Measurements from ENCODE around the gene SAMD13. TPM values are rescaled to one million over a fixed set of nuclear protein-coding genes. Genes with fewer than 3 reads are reported as not detected.

SAMD13 gene
- polyA plus RNA-seq, 1 of the 3 experiments (the other 2 are of a cell fraction), result 1.3 TPM

- CTCF ChIA-PET, result interaction anchor here (1.0 kb wide), 1 partner anchor 16 kb away, joined by 3 read pairs; no protein-coding TSS in a partner anchor
- Histone ChIP-seq H3K27me3 (ENCODE audit: insufficient read depth) (no peaks in the 10 kb centered on the region), H4K20me1 (ENCODE audit: insufficient read depth) (no peaks in the 10 kb centered on the region), H3K9me3 (no peaks in the 10 kb centered on the region), H3K79me2 (ENCODE audit: insufficient read depth) (no peaks in the 10 kb centered on the region), H3K27ac (ENCODE audit: low read depth in 2 of 2, low read length in 1 of 2) (no peak overlapping the region), H3K9me2 (no peaks in the 10 kb centered on the region), H3K4me3 (ENCODE audit: low read depth in 2 of 2, low read length in 1 of 2) (no peak overlapping the region), H3K4me1 (ENCODE audit: control insufficient read depth in 1 of 2, insufficient read depth in 2 of 2, low read depth in 1 of 2, low read length in 1 of 2) (no peaks in the 10 kb centered on the region), H3K4me2 (no peak overlapping the region), H3K9ac (no peak overlapping the region), H3K36me3 (replicated peaks in 1 of 2; ENCODE audit: control insufficient read depth in 1 of 2, insufficient read depth in 2 of 2, low read length in 1 of 2) (no peaks in the 10 kb centered on the region), H3F3A (replicated peaks; ENCODE audit: insufficient read depth) (no peaks in the 10 kb centered on the region), H2AFZ (ENCODE audit: low read depth) (no peak overlapping the region)
- POLR2A ChIA-PET, result no interaction called here
- DNase-seq, result no peak
- TF ChIP-seq SMC3 (IDR thresholded peaks at IDR 0.05; ENCODE audit: low read depth, low read length) (no peak), RFX5 (IDR thresholded peaks at IDR 0.05; ENCODE audit: low read length) (no peak), GABPA (IDR thresholded peaks at IDR 0.05; ENCODE audit: low read depth) (no peak), GATA2 (CRISPR knock-in tag; IDR thresholded peaks at IDR 0.05) (no peak), FOXM1 (IDR thresholded peaks at IDR 0.05; ENCODE audit: low read depth) (no peak)
These were observed 34.0 kb upstream of the SAMD13 start for GRCh38 chr1:84267476-84267875.

- no peaks in the 10 kb centered on the region for H3K9me3 ChIP-seq
- DNase-seq, result no peak
- H2AFZ ChIP-seq (ENCODE audit: low read depth), result no peak overlapping the region
- H3K36me3 ChIP-seq (replicated peaks in 1 of 2; ENCODE audit: control insufficient read depth in 1 of 2, insufficient read depth in 2 of 2, low read length in 1 of 2), result no peaks in the 10 kb centered on the region
- H3K4me3 ChIP-seq (ENCODE audit: low read depth in 2 of 2, low read length in 1 of 2), result no peak overlapping the region
- H3K4me2 ChIP-seq, result no peak overlapping the region
- H4K20me1 ChIP-seq (ENCODE audit: insufficient read depth), result no peaks in the 10 kb centered on the region
- ChIA-PET POLR2A (no interaction called here), CTCF (no interaction called here)
- TF ChIP-seq MEF2A (IDR thresholded peaks at IDR 0.05; ENCODE audit: borderline replicate concordance, low read depth) (no peak), RAD21 (IDR thresholded peaks at IDR 0.05; ENCODE audit: low read length) (no peak), FOSL2 (IDR thresholded peaks at IDR 0.05; ENCODE audit: borderline replicate concordance, low read depth) (no peak), CHD2 (IDR thresholded peaks at IDR 0.05; ENCODE audit: low read length, partially characterized antibody) (no peak), EZH2phosphoT487 (IDR thresholded peaks at IDR 0.05; ENCODE audit: borderline replicate concordance, low read depth) (no peak), POLR2AphosphoS5 (IDR thresholded peaks at IDR 0.05; ENCODE audit: low read depth, low read length) (no peak), RXRA (IDR thresholded peaks at IDR 0.05; ENCODE audit: borderline replicate concordance, low read depth) (no peak), NRF1 (IDR thresholded peaks at IDR 0.05; ENCODE audit: low read depth, low read length) (no peak), JUND (IDR thresholded peaks at IDR 0.05) (no peak), ELF1 (IDR thresholded peaks at IDR 0.05) (no peak), SMC3 (IDR thresholded peaks at IDR 0.05; ENCODE audit: low read depth, low read length) (no peak), EP300 (IDR thresholded peaks at IDR 0.05; ENCODE audit: borderline replicate concordance in 1 of 2, low read depth in 1 of 2, low read length in 1 of 2) (no peak), USF1 (IDR thresholded peaks at IDR 0.05; ENCODE audit: borderline replicate concordance, low read depth) (no peak), GATA2 (CRISPR knock-in tag; IDR thresholded peaks at IDR 0.05) (no peak), FOXM1 (IDR thresholded peaks at IDR 0.05; ENCODE audit: low read depth) (no peak), TAF1 (IDR thresholded peaks at IDR 0.05; ENCODE audit: borderline replicate concordance, low read depth, low read length) (no peak), MAX (IDR thresholded peaks at IDR 0.05; ENCODE audit: low read depth) (no peak)
- TF ChIP-seq, protein P1, sequence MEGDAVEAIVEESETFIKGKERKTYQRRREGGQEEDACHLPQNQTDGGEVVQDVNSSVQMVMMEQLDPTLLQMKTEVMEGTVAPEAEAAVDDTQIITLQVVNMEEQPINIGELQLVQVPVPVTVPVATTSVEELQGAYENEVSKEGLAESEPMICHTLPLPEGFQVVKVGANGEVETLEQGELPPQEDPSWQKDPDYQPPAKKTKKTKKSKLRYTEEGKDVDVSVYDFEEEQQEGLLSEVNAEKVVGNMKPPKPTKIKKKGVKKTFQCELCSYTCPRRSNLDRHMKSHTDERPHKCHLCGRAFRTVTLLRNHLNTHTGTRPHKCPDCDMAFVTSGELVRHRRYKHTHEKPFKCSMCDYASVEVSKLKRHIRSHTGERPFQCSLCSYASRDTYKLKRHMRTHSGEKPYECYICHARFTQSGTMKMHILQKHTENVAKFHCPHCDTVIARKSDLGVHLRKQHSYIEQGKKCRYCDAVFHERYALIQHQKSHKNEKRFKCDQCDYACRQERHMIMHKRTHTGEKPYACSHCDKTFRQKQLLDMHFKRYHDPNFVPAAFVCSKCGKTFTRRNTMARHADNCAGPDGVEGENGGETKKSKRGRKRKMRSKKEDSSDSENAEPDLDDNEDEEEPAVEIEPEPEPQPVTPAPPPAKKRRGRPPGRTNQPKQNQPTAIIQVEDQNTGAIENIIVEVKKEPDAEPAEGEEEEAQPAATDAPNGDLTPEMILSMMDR (IDR thresholded peaks at IDR 0.05), result no peak
- TF ChIP-seq, protein P2, sequence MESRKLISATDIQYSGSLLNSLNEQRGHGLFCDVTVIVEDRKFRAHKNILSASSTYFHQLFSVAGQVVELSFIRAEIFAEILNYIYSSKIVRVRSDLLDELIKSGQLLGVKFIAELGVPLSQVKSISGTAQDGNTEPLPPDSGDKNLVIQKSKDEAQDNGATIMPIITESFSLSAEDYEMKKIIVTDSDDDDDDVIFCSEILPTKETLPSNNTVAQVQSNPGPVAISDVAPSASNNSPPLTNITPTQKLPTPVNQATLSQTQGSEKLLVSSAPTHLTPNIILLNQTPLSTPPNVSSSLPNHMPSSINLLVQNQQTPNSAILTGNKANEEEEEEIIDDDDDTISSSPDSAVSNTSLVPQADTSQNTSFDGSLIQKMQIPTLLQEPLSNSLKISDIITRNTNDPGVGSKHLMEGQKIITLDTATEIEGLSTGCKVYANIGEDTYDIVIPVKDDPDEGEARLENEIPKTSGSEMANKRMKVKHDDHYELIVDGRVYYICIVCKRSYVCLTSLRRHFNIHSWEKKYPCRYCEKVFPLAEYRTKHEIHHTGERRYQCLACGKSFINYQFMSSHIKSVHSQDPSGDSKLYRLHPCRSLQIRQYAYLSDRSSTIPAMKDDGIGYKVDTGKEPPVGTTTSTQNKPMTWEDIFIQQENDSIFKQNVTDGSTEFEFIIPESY (IDR thresholded peaks at IDR 0.05; ENCODE audit: borderline replicate concordance, low read depth), result no peak
- TF ChIP-seq, protein P3, sequence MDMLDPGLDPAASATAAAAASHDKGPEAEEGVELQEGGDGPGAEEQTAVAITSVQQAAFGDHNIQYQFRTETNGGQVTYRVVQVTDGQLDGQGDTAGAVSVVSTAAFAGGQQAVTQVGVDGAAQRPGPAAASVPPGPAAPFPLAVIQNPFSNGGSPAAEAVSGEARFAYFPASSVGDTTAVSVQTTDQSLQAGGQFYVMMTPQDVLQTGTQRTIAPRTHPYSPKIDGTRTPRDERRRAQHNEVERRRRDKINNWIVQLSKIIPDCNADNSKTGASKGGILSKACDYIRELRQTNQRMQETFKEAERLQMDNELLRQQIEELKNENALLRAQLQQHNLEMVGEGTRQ (IDR thresholded peaks at IDR 0.05; ENCODE audit: borderline replicate concordance, low read depth, low read length), result no peak
- no peak overlapping the region for H3K9ac ChIP-seq
- H3K4me1 ChIP-seq (ENCODE audit: control insufficient read depth in 1 of 2, insufficient read depth in 2 of 2, low read depth in 1 of 2, low read length in 1 of 2), result no peaks in the 10 kb centered on the region
- no peak overlapping the region for H3K27ac ChIP-seq (ENCODE audit: low read depth in 2 of 2, low read length in 1 of 2)
- no peaks in the 10 kb centered on the region for H3F3A ChIP-seq (replicated peaks; ENCODE audit: insufficient read depth)
- H3K9me2 ChIP-seq, result no peaks in the 10 kb centered on the region
- no peaks in the 10 kb centered on the region for H3K79me2 ChIP-seq (ENCODE audit: insufficient read depth)
- WGBS (ENCODE audit: low lambda C conversion rate), result 77% methylated on average over 1 of the region's 1 CpG
- no peaks in the 10 kb centered on the region for H3K27me3 ChIP-seq (ENCODE audit: insufficient read depth)
These were observed 33.2 kb upstream of the SAMD13 start for GRCh38 chr1:84268346-84268745.

Measured in SK-N-SH (cell line).